SK-N-SH (cell line): Measurements from ENCODE around the gene LRRC43. TPM values are rescaled to one million over a fixed set of nuclear protein-coding genes. Genes with fewer than 3 reads are reported as not detected.
"Not testable (repeated sequence)": the region's sequence is repeated elsewhere in the genome, so short reads cannot be mapped to it uniquely, and the experiment has no call there.

Experiments
- CTCF ChIA-PET: fragments of 300-600, 350-600 bp; formaldehyde crosslinking; extraction: SDS; loops from one replicate; lab custom pipeline; 2021; lab: Yijun Ruan, JAX
- POLR2A ChIA-PET: fragments of 350-600 bp; sonication (Branson Sonifier 250); formaldehyde crosslinking; extraction: SDS; loops from one replicate; lab custom pipeline; 2020; ENCODE audit warnings: antibody characterized with exemption, inconsistent platforms; lab: Yijun Ruan, JAX
- DNase-seq: peaks from one replicate; pipeline ENCODE4 v3.0.0; 2012
- H2AFZ ChIP-seq: fragments of 200-600 bp; sonication (generic); 2 replicates; pipeline ENCODE4 v1.8.1; 2016; ENCODE audit warnings: antibody characterized with exemption, mild to moderate bottlenecking, low read depth
- H3F3A ChIP-seq: fragments of 200-600 bp; sonication (generic); replicated peaks from 2 replicates; pipeline ENCODE3; 2016; ENCODE audit warnings: antibody characterized with exemption, mild to moderate bottlenecking; ENCODE audit not compliant: insufficient read depth
- H3K27ac ChIP-seq, 2 experiments: fragments of 200-500 bp in 1 of 2; fragments of 200-600 bp in 1 of 2; sonication (Bioruptor generic) in 1 of 2; sonication (generic), shearing (Covaris generic) in 1 of 2; 2 replicates each; pipeline versions ENCODE4 v1.5.1 to v1.6.1; 2014 to 2016; ENCODE audit warnings: low read depth in 2 of 2, inconsistent platforms in 1 of 2, low read length in 1 of 2, mild to moderate bottlenecking in 1 of 2, mixed read lengths in 1 of 2
- H3K27me3 ChIP-seq: fragments of 200-600 bp; sonication (generic), shearing (Covaris generic); 2 replicates; pipeline ENCODE4 v1.6.1; 2016; ENCODE audit warnings: mixed run types; ENCODE audit not compliant: insufficient read depth
- H3K36me3 ChIP-seq, 2 experiments: fragments of 200-500 bp in 1 of 2; fragments of 200-600 bp in 1 of 2; sonication (Bioruptor generic) in 1 of 2; sonication (generic) in 1 of 2; replicated peaks in 1 of 2; 2 replicates each; pipeline versions ENCODE3 to v1.5.1; 2014 to 2016; ENCODE audit warnings: low read length in 1 of 2, mild to moderate bottlenecking in 1 of 2; ENCODE audit not compliant: insufficient read depth in 2 of 2, control insufficient read depth in 1 of 2
- H3K4me1 ChIP-seq, 2 experiments: fragments of 200-500 bp in 1 of 2; fragments of 200-600 bp in 1 of 2; sonication (Bioruptor generic) in 1 of 2; sonication (generic), shearing (Covaris generic) in 1 of 2; 2 replicates each; pipeline versions ENCODE4 v1.5.1 to v1.6.1; 2014 to 2016; ENCODE audit warnings: low read depth in 1 of 2, low read length in 1 of 2, mixed run types in 1 of 2; ENCODE audit not compliant: insufficient read depth in 2 of 2, control insufficient read depth in 1 of 2
- H3K4me2 ChIP-seq: fragments of 200-600 bp; sonication (generic), shearing (Covaris generic); 2 replicates; pipeline ENCODE4 v1.6.1; 2017; ENCODE audit warnings: mixed run types
- H3K4me3 ChIP-seq, 2 experiments: fragments of 200-500 bp in 1 of 2; fragments of 200-600 bp in 1 of 2; sonication (Bioruptor generic) in 1 of 2; sonication (generic), shearing (Covaris generic) in 1 of 2; 2 replicates each; pipeline versions ENCODE4 v1.5.1 to v1.8.1; 2014 to 2016; ENCODE audit warnings: low read depth in 2 of 2, inconsistent platforms in 1 of 2, low read length in 1 of 2, mild to moderate bottlenecking in 1 of 2, mixed read lengths in 1 of 2, moderate library complexity in 1 of 2
- H3K79me2 ChIP-seq: fragments of 200-600 bp; sonication (generic); 2 replicates; pipeline ENCODE4 v1.8.1; 2017; ENCODE audit warnings: mild to moderate bottlenecking; ENCODE audit not compliant: insufficient read depth
- H3K9ac ChIP-seq: fragments of 200-600 bp; sonication (generic); 2 replicates; pipeline ENCODE4 v1.6.1; 2017; ENCODE audit warnings: mixed run types
- H3K9me2 ChIP-seq: fragments of 200-600 bp; sonication (generic); 2 replicates; pipeline ENCODE4 v1.6.1; 2017; ENCODE audit warnings: mixed run types
- H3K9me3 ChIP-seq: fragments of 200-600 bp; sonication (generic); 2 replicates; pipeline ENCODE4 v1.6.1; 2017; ENCODE audit warnings: mixed run types, mild to moderate bottlenecking, moderate library complexity
- H4K20me1 ChIP-seq: fragments of 200-600 bp; sonication (generic); 2 replicates; pipeline ENCODE4 v1.6.1; 2017; ENCODE audit warnings: mild to moderate bottlenecking, mixed run types; ENCODE audit not compliant: insufficient read depth
- FOSL2 ChIP-seq: IDR thresholded peaks from 2 replicates; pipeline ENCODE4 v1.4.0; 2012; ENCODE audit warnings: low read depth, mild to moderate bottlenecking, moderate library complexity, borderline replicate concordance
- FOXJ3 ChIP-seq: sonication (generic); formaldehyde crosslinking; IDR thresholded peaks from 2 replicates; pipeline ENCODE4 v1.5.1; 2020; ENCODE audit warnings: mild to moderate bottlenecking, missing genetic modification reagents
- GABPA ChIP-seq: IDR thresholded peaks from 2 replicates; pipeline ENCODE4 v1.4.0; 2012; ENCODE audit warnings: low read depth, mild to moderate bottlenecking
- MEF2A ChIP-seq: IDR thresholded peaks from 2 replicates; pipeline ENCODE4 v1.4.0; 2012; ENCODE audit warnings: low read depth, borderline replicate concordance
- MXI1 ChIP-seq: IDR thresholded peaks from 2 replicates; pipeline ENCODE4 v1.6.1; 2012; ENCODE audit warnings: mild to moderate bottlenecking, low read depth, low read length, improper control_type of control experiment
- RCOR1 ChIP-seq: fragments of 150-350 bp; IDR thresholded peaks from 2 replicates; pipeline ENCODE4 v1.6.1; 2017; ENCODE audit warnings: antibody characterized with exemption, low read length
- SMC3 ChIP-seq: IDR thresholded peaks from 2 replicates; pipeline ENCODE4 v1.6.1; 2012; ENCODE audit warnings: low read depth, low read length, improper control_type of control experiment
- whole genome bisulfite sequencing: methylation state at CpG from one replicate; pipeline ENCODE4 v1.1.6; 2017; ENCODE audit warnings: low lambda C conversion rate; 5-methylcytosine and 5-hydroxymethylcytosine counted together
- polyA plus RNA-seq, 3 experiments: library from polyadenylated mRNA; depleted of rRNA; stranded (reverse); fragments of >200 nt; gene quantifications; 2 replicates each; pipeline ENCODE4 v1.2.3, GENCODE V29; 2012
- TF ChIP-seq, protein P1 (sequence below): IDR thresholded peaks from 2 replicates; pipeline ENCODE4 v1.4.0; 2012; ENCODE audit warnings: low read depth, borderline replicate concordance
- TF ChIP-seq, protein P2 (sequence below): IDR thresholded peaks from 2 replicates; pipeline ENCODE4 v1.4.0; 2012; ENCODE audit warnings: low read depth
- TF ChIP-seq, protein P3 (sequence below): IDR thresholded peaks from 2 replicates; pipeline ENCODE4 v1.6.1; 2012; ENCODE audit warnings: mild to moderate bottlenecking, low read depth, low read length, moderate library complexity

Gene LRRC43
- polyA plus RNA-seq, 1 of the 3 experiments (the other 2 are of a cell fraction) = 0.94 TPM

DNA sequence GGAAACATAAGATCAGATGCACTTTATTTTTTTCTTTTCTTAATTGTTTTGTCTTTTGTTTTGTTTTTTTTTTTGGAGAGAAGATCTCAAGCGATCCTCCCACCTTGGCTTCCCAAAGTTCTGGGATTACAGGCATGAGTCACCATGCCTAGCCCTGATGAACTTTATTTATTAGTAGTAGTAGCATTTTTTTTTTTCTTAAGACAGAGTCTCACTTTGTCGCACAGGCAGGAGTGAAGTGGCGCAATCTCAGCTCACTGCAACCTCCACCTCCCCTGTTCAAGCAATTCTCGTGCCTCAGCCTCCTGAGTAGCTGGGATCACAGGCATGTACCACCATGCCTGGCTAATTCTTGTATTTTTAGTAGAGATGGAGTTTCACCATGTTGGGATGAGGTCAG is 6.5 kb upstream of the LRRC43 start:
- H3K9me3 ChIP-seq = not testable (repeated sequence)
- CTCF ChIA-PET = interaction anchor here (1.3 to 2.2 kb wide), 2 partner anchors 14 to 22 kb away, joined by 4 to 7 read pairs; no protein-coding TSS in a partner anchor

DNA sequence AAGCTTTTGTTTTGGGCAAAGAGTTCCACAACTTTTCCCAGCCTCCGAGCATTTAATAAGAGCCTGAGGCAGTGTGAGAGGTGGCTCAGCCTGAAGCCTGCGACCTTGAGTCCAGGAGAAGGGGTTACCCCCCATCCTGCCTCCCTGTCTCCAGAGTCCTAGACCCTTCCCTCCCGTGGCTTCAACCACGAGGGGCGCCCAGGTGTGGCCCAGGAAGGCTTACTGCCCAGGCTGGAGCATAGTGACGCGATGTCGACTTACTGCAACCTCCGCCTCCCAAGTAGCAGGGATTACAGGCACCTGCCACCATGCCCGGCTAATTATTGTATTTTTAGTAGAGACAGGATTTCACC is 641 bp downstream of the LRRC43 start:
- Histone ChIP-seq H3K4me2 (no peak overlapping the region; the same call in 1 of the 2 replicates), H3K9me3 (no peaks in the 10 kb centered on the region), H4K20me1 (no peaks in the 10 kb centered on the region), H3K27ac (no peak overlapping the region), H2AFZ (no peak overlapping the region), H3K36me3 (no peaks in the 10 kb centered on the region), H3K9ac (no peak overlapping the region), H3K4me1 (no peaks in the 10 kb centered on the region; a peak in 1 of 4 replicates), H3F3A (peaks cover 5% of the 10 kb centered on the region), H3K4me3 (no peak overlapping the region), H3K79me2 (no peaks in the 10 kb centered on the region), H3K9me2 (no peaks in the 10 kb centered on the region), H3K27me3 (no peaks in the 10 kb centered on the region)
- 89% methylated on average over 8 of the region's 10 CpGs for WGBS
- CTCF ChIA-PET = interaction anchor here (1.1 to 2.2 kb wide), 4 partner anchors 8 to 172 kb away, joined by 3 to 14 read pairs (median 4); no protein-coding TSS in a partner anchor
- TF ChIP-seq MEF2A (no peak), GABPA (no peak), FOXJ3 (CRISPR knock-in tag) (no peak), RCOR1 (no peak), SMC3 (no peak)
- TF ChIP-seq, protein P1, sequence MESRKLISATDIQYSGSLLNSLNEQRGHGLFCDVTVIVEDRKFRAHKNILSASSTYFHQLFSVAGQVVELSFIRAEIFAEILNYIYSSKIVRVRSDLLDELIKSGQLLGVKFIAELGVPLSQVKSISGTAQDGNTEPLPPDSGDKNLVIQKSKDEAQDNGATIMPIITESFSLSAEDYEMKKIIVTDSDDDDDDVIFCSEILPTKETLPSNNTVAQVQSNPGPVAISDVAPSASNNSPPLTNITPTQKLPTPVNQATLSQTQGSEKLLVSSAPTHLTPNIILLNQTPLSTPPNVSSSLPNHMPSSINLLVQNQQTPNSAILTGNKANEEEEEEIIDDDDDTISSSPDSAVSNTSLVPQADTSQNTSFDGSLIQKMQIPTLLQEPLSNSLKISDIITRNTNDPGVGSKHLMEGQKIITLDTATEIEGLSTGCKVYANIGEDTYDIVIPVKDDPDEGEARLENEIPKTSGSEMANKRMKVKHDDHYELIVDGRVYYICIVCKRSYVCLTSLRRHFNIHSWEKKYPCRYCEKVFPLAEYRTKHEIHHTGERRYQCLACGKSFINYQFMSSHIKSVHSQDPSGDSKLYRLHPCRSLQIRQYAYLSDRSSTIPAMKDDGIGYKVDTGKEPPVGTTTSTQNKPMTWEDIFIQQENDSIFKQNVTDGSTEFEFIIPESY = no peak
- TF ChIP-seq, protein P2, sequence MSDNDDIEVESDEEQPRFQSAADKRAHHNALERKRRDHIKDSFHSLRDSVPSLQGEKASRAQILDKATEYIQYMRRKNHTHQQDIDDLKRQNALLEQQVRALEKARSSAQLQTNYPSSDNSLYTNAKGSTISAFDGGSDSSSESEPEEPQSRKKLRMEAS = no peak
- POLR2A ChIA-PET = no interaction called here
- DNase-seq = no peak

More for the DNA sequence above, 6.5 kb upstream of the LRRC43 start:
- H2AFZ ChIP-seq, POLR2A ChIA-PET, H3K4me3 ChIP-seq, H3K4me1 ChIP-seq, H3K27ac ChIP-seq, H3K9ac ChIP-seq, H3K79me2 ChIP-seq, H3K9me2 ChIP-seq, H4K20me1 ChIP-seq, H3K27me3 ChIP-seq, DNase-seq, H3K36me3 ChIP-seq, H3K4me2 ChIP-seq, H3F3A ChIP-seq: not testable (repeated sequence)
- 76% methylated on average over 4 of the region's 4 CpGs for WGBS

DNA sequence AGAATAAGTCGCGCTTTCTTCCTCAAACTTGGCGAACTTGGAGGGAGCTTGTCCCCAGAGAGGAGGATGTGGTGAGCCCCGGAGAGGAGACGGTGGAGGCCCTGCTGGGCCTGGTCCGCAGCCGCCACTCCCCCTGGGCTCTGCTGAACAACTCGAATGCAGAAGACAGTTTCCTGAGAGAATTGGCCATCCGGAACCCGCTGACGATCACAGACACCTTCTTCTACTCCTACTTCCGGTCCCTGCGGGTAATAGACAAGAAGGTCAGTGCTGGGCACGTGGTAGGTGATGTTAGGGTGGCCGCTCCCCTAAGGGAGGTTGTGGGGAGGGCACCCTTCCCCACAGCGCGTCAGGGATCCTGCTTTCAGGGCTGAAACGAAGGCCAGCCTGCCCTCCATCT is 1.6 kb downstream of the LRRC43 start:
- Histone ChIP-seq H3K79me2 (no peaks in the 10 kb centered on the region), H3K4me1 (no peaks in the 10 kb centered on the region; a peak in 1 of 4 replicates), H3K4me3 (no peak overlapping the region), H3K9me2 (no peaks in the 10 kb centered on the region), H3K9ac (no peak overlapping the region), H3K4me2 (no peak overlapping the region), H3K36me3 (no peaks in the 10 kb centered on the region), H3K27me3 (no peaks in the 10 kb centered on the region), H2AFZ (no peak overlapping the region), H4K20me1 (no peaks in the 10 kb centered on the region), H3K9me3 (no peaks in the 10 kb centered on the region), H3F3A (peaks cover 5% of the 10 kb centered on the region), H3K27ac (no peak overlapping the region)
- ChIA-PET CTCF (interaction anchor here (1.4 to 2.0 kb wide), 2 partner anchors 61 to 172 kb away, joined by 4 to 5 read pairs; no protein-coding TSS in a partner anchor), POLR2A (no interaction called here)
- WGBS = 95% methylated on average over 17 of the region's 18 CpGs
- TF ChIP-seq FOSL2 = no peak
- TF ChIP-seq, protein P3, sequence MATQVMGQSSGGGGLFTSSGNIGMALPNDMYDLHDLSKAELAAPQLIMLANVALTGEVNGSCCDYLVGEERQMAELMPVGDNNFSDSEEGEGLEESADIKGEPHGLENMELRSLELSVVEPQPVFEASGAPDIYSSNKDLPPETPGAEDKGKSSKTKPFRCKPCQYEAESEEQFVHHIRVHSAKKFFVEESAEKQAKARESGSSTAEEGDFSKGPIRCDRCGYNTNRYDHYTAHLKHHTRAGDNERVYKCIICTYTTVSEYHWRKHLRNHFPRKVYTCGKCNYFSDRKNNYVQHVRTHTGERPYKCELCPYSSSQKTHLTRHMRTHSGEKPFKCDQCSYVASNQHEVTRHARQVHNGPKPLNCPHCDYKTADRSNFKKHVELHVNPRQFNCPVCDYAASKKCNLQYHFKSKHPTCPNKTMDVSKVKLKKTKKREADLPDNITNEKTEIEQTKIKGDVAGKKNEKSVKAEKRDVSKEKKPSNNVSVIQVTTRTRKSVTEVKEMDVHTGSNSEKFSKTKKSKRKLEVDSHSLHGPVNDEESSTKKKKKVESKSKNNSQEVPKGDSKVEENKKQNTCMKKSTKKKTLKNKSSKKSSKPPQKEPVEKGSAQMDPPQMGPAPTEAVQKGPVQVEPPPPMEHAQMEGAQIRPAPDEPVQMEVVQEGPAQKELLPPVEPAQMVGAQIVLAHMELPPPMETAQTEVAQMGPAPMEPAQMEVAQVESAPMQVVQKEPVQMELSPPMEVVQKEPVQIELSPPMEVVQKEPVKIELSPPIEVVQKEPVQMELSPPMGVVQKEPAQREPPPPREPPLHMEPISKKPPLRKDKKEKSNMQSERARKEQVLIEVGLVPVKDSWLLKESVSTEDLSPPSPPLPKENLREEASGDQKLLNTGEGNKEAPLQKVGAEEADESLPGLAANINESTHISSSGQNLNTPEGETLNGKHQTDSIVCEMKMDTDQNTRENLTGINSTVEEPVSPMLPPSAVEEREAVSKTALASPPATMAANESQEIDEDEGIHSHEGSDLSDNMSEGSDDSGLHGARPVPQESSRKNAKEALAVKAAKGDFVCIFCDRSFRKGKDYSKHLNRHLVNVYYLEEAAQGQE = no peak
- no peak for TF ChIP-seq MXI1
- DNase-seq = no peak
